Measurements from ENCODE around the gene SLC25A33. TPM values are rescaled to one million over a fixed set of nuclear protein-coding genes. Genes with fewer than 3 reads are reported as not detected.
"Not testable (repeated sequence)": the region's sequence is repeated elsewhere in the genome, so short reads cannot be mapped to it uniquely, and the experiment has no call there.

Gene SLC25A33
- total and polyA plus RNA-seq, 9 donors = 1.3 to 2.6 (median 1.9) TPM

GRCh38 chr1:9505143-9505542 lies 34.1 kb upstream of the SLC25A33 start:
- 47% methylated on average over 5 of the region's 8 CpGs for WGBS (ENCODE audit: insufficient coverage)
- no peaks in the 10 kb centered on the region for H3K36me3 ChIP-seq (ENCODE audit: control insufficient read depth, insufficient read depth, low read length)
- H3K4me1 ChIP-seq (ENCODE audit: control insufficient read depth, insufficient read depth, low read length) = no peaks in the 10 kb centered on the region
- no peak for DNase-seq
- H3K9me3 ChIP-seq (replicated peaks; ENCODE audit: control insufficient read depth, low read depth, low read length) = no peaks in the 10 kb centered on the region
- H3K27ac ChIP-seq (ENCODE audit: low read length) = no peak overlapping the region
- no peaks in the 10 kb centered on the region for H3K27me3 ChIP-seq (ENCODE audit: control insufficient read depth, insufficient read depth, low read length)
- no peak overlapping the region for H3K4me3 ChIP-seq (ENCODE audit: low read length)

- 100% methylated on average over 1 of the region's 8 CpGs for WGBS (ENCODE audit: insufficient coverage)
- H3K27ac ChIP-seq (ENCODE audit: low read length) = no peak overlapping the region
- no peaks in the 10 kb centered on the region for H3K36me3 ChIP-seq (ENCODE audit: control insufficient read depth, insufficient read depth, low read length)
- no peaks in the 10 kb centered on the region for H3K27me3 ChIP-seq (ENCODE audit: control insufficient read depth, insufficient read depth, low read length)
- H3K4me1 ChIP-seq (ENCODE audit: control insufficient read depth, insufficient read depth, low read length) = no peaks in the 10 kb centered on the region
- H3K4me3 ChIP-seq (ENCODE audit: low read length) = no peak overlapping the region
- no peaks in the 10 kb centered on the region for H3K9me3 ChIP-seq (replicated peaks; ENCODE audit: control insufficient read depth, low read depth, low read length)
- no peak for DNase-seq
Measured at GRCh38 chr1:9506901-9507300, 32.4 kb upstream of the SLC25A33 start.

GRCh38 chr1:9510130-9510529 lies 29.1 kb upstream of the SLC25A33 start:
- Histone ChIP-seq H3K27ac (ENCODE audit: low read length) (no peak overlapping the region), H3K9me3 (replicated peaks; ENCODE audit: control insufficient read depth, low read depth, low read length) (no peaks in the 10 kb centered on the region), H3K36me3 (ENCODE audit: control insufficient read depth, insufficient read depth, low read length) (no peaks in the 10 kb centered on the region), H3K4me1 (ENCODE audit: control insufficient read depth, insufficient read depth, low read length) (no peaks in the 10 kb centered on the region), H3K4me3 (ENCODE audit: low read length) (no peak overlapping the region), H3K27me3 (ENCODE audit: control insufficient read depth, insufficient read depth, low read length) (no peaks in the 10 kb centered on the region)
- 96% methylated on average over 5 of the region's 6 CpGs for WGBS (ENCODE audit: insufficient coverage)
- no peak for DNase-seq

- not testable (repeated sequence) for H3K9me3 ChIP-seq (replicated peaks; ENCODE audit: control insufficient read depth, low read depth, low read length); H3K4me3 ChIP-seq (ENCODE audit: low read length); H3K27ac ChIP-seq (ENCODE audit: low read length); DNase-seq; H3K36me3 ChIP-seq (ENCODE audit: control insufficient read depth, insufficient read depth, low read length); H3K27me3 ChIP-seq (ENCODE audit: control insufficient read depth, insufficient read depth, low read length); H3K4me1 ChIP-seq (ENCODE audit: control insufficient read depth, insufficient read depth, low read length)
- WGBS (ENCODE audit: insufficient coverage) = 87% methylated on average over 5 of the region's 9 CpGs
Measured at GRCh38 chr1:9515550-9515949, 23.7 kb upstream of the SLC25A33 start.

- Histone ChIP-seq H3K9me3 (replicated peaks; ENCODE audit: control insufficient read depth, low read depth, low read length) (peaks cover 5% of the 10 kb centered on the region), H3K27me3 (ENCODE audit: control insufficient read depth, insufficient read depth, low read length) (no peaks in the 10 kb centered on the region), H3K4me1 (ENCODE audit: control insufficient read depth, insufficient read depth, low read length) (no peaks in the 10 kb centered on the region), H3K4me3 (ENCODE audit: low read length) (no peak overlapping the region), H3K27ac (ENCODE audit: low read length) (no peak overlapping the region), H3K36me3 (ENCODE audit: control insufficient read depth, insufficient read depth, low read length) (no peaks in the 10 kb centered on the region)
- WGBS (ENCODE audit: insufficient coverage) = 76% methylated on average over 4 of the region's 10 CpGs
- DNase-seq = no peak
Measured at GRCh38 chr1:9518454-9518998, 20.7 kb upstream of the SLC25A33 start.

GRCh38 chr1:9520411-9520810 lies 18.9 kb upstream of the SLC25A33 start:
- H3K36me3 ChIP-seq (ENCODE audit: control insufficient read depth, insufficient read depth, low read length) = no peaks in the 10 kb centered on the region
- WGBS (ENCODE audit: insufficient coverage) = 22% methylated on average over 4 of the region's 8 CpGs

GRCh38 chr1:9529190-9529589 lies 10.1 kb upstream of the SLC25A33 start:
- Histone ChIP-seq H3K36me3 (ENCODE audit: control insufficient read depth, insufficient read depth, low read length) (no peaks in the 10 kb centered on the region), H3K4me1 (ENCODE audit: control insufficient read depth, insufficient read depth, low read length) (no peaks in the 10 kb centered on the region), H3K9me3 (replicated peaks; ENCODE audit: control insufficient read depth, low read depth, low read length) (no peaks in the 10 kb centered on the region), H3K27me3 (ENCODE audit: control insufficient read depth, insufficient read depth, low read length) (no peaks in the 10 kb centered on the region), H3K4me3 (ENCODE audit: low read length) (no peak overlapping the region), H3K27ac (ENCODE audit: low read length) (no peak overlapping the region)
- no peak for DNase-seq
- 37% methylated on average over 7 of the region's 8 CpGs for whole genome bisulfite sequencing (ENCODE audit: insufficient coverage)

More at GRCh38 chr1:9520411-9520810, 18.9 kb upstream of the SLC25A33 start:
- Histone ChIP-seq H3K4me3 (ENCODE audit: low read length) (no peak overlapping the region), H3K27me3 (ENCODE audit: control insufficient read depth, insufficient read depth, low read length) (no peaks in the 10 kb centered on the region), H3K27ac (ENCODE audit: low read length) (no peak overlapping the region), H3K4me1 (ENCODE audit: control insufficient read depth, insufficient read depth, low read length) (no peaks in the 10 kb centered on the region), H3K9me3 (replicated peaks; ENCODE audit: control insufficient read depth, low read depth, low read length) (peaks cover 5% of the 10 kb centered on the region)
- no peak for DNase-seq

GRCh38 chr1:9530320-9530719 lies 8.9 kb upstream of the SLC25A33 start:
- WGBS (ENCODE audit: insufficient coverage) = 80% methylated on average over 1 of the region's 4 CpGs

GRCh38 chr1:9534953-9535352 lies 4.3 kb upstream of the SLC25A33 start:
- no peaks in the 10 kb centered on the region for H3K9me3 ChIP-seq (replicated peaks; ENCODE audit: control insufficient read depth, low read depth, low read length)
- peaks cover 4% of the 10 kb centered on the region for H3K4me1 ChIP-seq (ENCODE audit: control insufficient read depth, insufficient read depth, low read length)
- no peaks in the 10 kb centered on the region for H3K27me3 ChIP-seq (ENCODE audit: control insufficient read depth, insufficient read depth, low read length)
- H3K36me3 ChIP-seq (ENCODE audit: control insufficient read depth, insufficient read depth, low read length) = no peaks in the 10 kb centered on the region
- no CpG with 5 or more reads among the region's 10 CpGs for WGBS (ENCODE audit: insufficient coverage)
- no peak overlapping the region for H3K4me3 ChIP-seq (ENCODE audit: low read length)
- no peak overlapping the region for H3K27ac ChIP-seq (ENCODE audit: low read length)
- DNase-seq = no peak

More at GRCh38 chr1:9530320-9530719, 8.9 kb upstream of the SLC25A33 start:
- Histone ChIP-seq H3K4me1 (ENCODE audit: control insufficient read depth, insufficient read depth, low read length) (no peaks in the 10 kb centered on the region), H3K9me3 (replicated peaks; ENCODE audit: control insufficient read depth, low read depth, low read length) (no peaks in the 10 kb centered on the region), H3K27me3 (ENCODE audit: control insufficient read depth, insufficient read depth, low read length) (no peaks in the 10 kb centered on the region), H3K27ac (ENCODE audit: low read length) (no peak overlapping the region), H3K36me3 (ENCODE audit: control insufficient read depth, insufficient read depth, low read length) (no peaks in the 10 kb centered on the region), H3K4me3 (ENCODE audit: low read length) (no peak overlapping the region)
- no peak for DNase-seq

- no CpG with 5 or more reads among the region's 1 CpG for WGBS (ENCODE audit: insufficient coverage)
- no peaks in the 10 kb centered on the region for H3K27me3 ChIP-seq (ENCODE audit: control insufficient read depth, insufficient read depth, low read length)
- H3K4me1 ChIP-seq (ENCODE audit: control insufficient read depth, insufficient read depth, low read length) = peaks cover 9% of the 10 kb centered on the region
- no peak for DNase-seq
- no peak overlapping the region for H3K27ac ChIP-seq (ENCODE audit: low read length)
- no peaks in the 10 kb centered on the region for H3K36me3 ChIP-seq (ENCODE audit: control insufficient read depth, insufficient read depth, low read length)
- H3K4me3 ChIP-seq (ENCODE audit: low read length) = no peak overlapping the region
- no peaks in the 10 kb centered on the region for H3K9me3 ChIP-seq (replicated peaks; ENCODE audit: control insufficient read depth, low read depth, low read length)
Measured at GRCh38 chr1:9536301-9536700, 3.0 kb upstream of the SLC25A33 start.
